H1 (cell line): ENCODE measurements around the gene OXA1L. TPM values are rescaled to one million over a fixed set of nuclear protein-coding genes. Genes with fewer than 3 reads are reported as not detected.

Experiments used
- CEBPB ChIP-seq: IDR thresholded peaks from 2 replicates; pipeline ENCODE4 v1.6.1; 2012; ENCODE audit warnings: low read depth, low read length
- CREB1 ChIP-seq: IDR thresholded peaks from 2 replicates; pipeline ENCODE4 v1.6.1; 2012; ENCODE audit warnings: inconsistent platforms
- CTCF ChIP-seq, 3 experiments: IDR thresholded peaks; 1 replicate in 2 of 3; 2 replicates in 1 of 3; pipeline versions ENCODE4 v1.5.1 to v1.6.1; 2011; ENCODE audit warnings: low read length in 3 of 3, mild to moderate bottlenecking in 3 of 3, inconsistent platforms in 2 of 3, low read depth in 1 of 3, moderate library complexity in 1 of 3; ENCODE audit not compliant: insufficient read depth in 1 of 3; ENCODE audit errors: control extremely low read depth in 1 of 3
- GABPA ChIP-seq: IDR thresholded peaks from 2 replicates; pipeline ENCODE4 v1.6.1; 2011; ENCODE audit warnings: mild to moderate bottlenecking, low read length, moderate library complexity, borderline replicate concordance; ENCODE audit not compliant: insufficient read depth
- HDAC2 ChIP-seq, 2 experiments: fragments of 300-600 bp in 1 of 2; sonication (generic) in 1 of 2; IDR thresholded peaks; 2 replicates each; pipeline ENCODE4 v1.6.1; 2011 to 2012; ENCODE audit warnings: low read depth in 2 of 2, low read length in 2 of 2, mild to moderate bottlenecking in 2 of 2, moderate library complexity in 2 of 2, borderline replicate concordance in 1 of 2, inconsistent platforms in 1 of 2
- HDAC6 ChIP-seq: IDR thresholded peaks from one replicate; pipeline ENCODE4 v1.7.1; 2012; ENCODE audit warnings: low read depth, mild to moderate bottlenecking, inconsistent platforms, low read length, moderate library complexity
- MAFK ChIP-seq: IDR thresholded peaks from 2 replicates; pipeline ENCODE4 v1.6.1; 2012; ENCODE audit warnings: low read depth, mild to moderate bottlenecking, improper control_type of control experiment, low read length
- polyA plus RNA-seq, 7 experiments: library from polyadenylated mRNA; depleted of rRNA in 3 of 7; stranded (reverse) in 5 of 7; unstranded in 2 of 7; fragments of >200 nt in 5 of 7; fragments of 200-250 nt in 2 of 7; gene quantifications; 1 replicate in 5 of 7; 2 replicates in 1 of 7; 4 replicates in 1 of 7; pipeline versions ENCODE4 v1.2.1 to v1.2.3, GENCODE V29; 2011 to 2013; ENCODE audit warnings: missing spikeins in 2 of 7, mixed read lengths in 2 of 7
- total RNA-seq: library from RNA; stranded (reverse); fragmentation: NEBNext Ultra II Directional; extraction: Animal tissue kit (Norgen Biotek cat#: 25700); gene quantifications from 2 replicates; pipeline ENCODE4 v1.2.1, GENCODE V29; 2021

Gene OXA1L
- total and polyA plus RNA-seq, 2 of the 8 experiments (the other 6 are each of a cell fraction or from before 2014, with no cell fraction given), result 125 to 199 TPM

GRCh38 chr14:22819151-22819988, 52.9 kb downstream of the OXA1L start (continued):
- TF ChIP-seq CTCF (IDR thresholded peaks at IDR 0.05; ENCODE audit: control extremely low read depth in 1 of 3, insufficient read depth in 1 of 3, low read depth in 1 of 3, low read length in 3 of 3) (no peak), GABPA (no peak), HDAC2 (IDR thresholded peaks at IDR 0.05; ENCODE audit: borderline replicate concordance in 1 of 2, low read depth in 2 of 2, low read length in 2 of 2) (no peak), MAFK (no peak), CREB1 (no peak), HDAC6 (no peak), CEBPB (no peak)
